WTC11 (cell line): ENCODE measurements around the gene PDIA2. TPM values are rescaled to one million over a fixed set of nuclear protein-coding genes. Genes with fewer than 3 reads are reported as not detected.
"Not testable (repeated sequence)": the region's sequence is repeated elsewhere in the genome, so short reads cannot be mapped to it uniquely, and the experiment has no call there.

Experiments
- ATAC-seq: fragments of 200-7000 bp; cut with Tn5 transposase; 2 replicates; pipeline ENCODE4 v1.10.0; 2021; ENCODE audit warnings: mild to moderate bottlenecking, moderate library complexity
- CTCF ChIA-PET: fragments of 300-600 bp; sonication (Branson Sonifier 250); formaldehyde crosslinking; loops from one replicate; lab custom pipeline; 2021; ENCODE audit warnings: antibody characterized with exemption; lab: Charles Lee
- POLR2A ChIA-PET: fragments of 350-600 bp; sonication (Branson Sonifier 250); formaldehyde crosslinking; loops from one replicate; lab custom pipeline; 2021; ENCODE audit warnings: antibody characterized with exemption; lab: Charles Lee
- DNase-seq: peaks from one replicate; pipeline ENCODE4 v3.0.0; 2021; ENCODE audit warnings: low spot score
- H3K27ac Mint-ChIP-seq: 2 replicates; pipeline ENCODE4 v1.8.0; 2021; ENCODE audit warnings: mixed read lengths
- H3K27me3 Mint-ChIP-seq: 2 replicates; pipeline ENCODE4 v1.8.0; 2021; ENCODE audit warnings: low read depth, mild to moderate bottlenecking, moderate library complexity, mixed read lengths
- H3K36me3 Mint-ChIP-seq: 2 replicates; pipeline ENCODE4 v1.8.0; 2021; ENCODE audit warnings: mixed read lengths
- H3K4me1 Mint-ChIP-seq: 2 replicates; pipeline ENCODE4 v1.8.0; 2022; ENCODE audit warnings: mixed read lengths
- H3K4me3 Mint-ChIP-seq: 2 replicates; pipeline ENCODE4 v1.8.0; 2021; ENCODE audit warnings: mild to moderate bottlenecking, moderate library complexity, mixed read lengths
- H3K9me3 Mint-ChIP-seq: 2 replicates; pipeline ENCODE4 v1.8.0; 2021; ENCODE audit warnings: mixed read lengths
- total RNA-seq: library from RNA; stranded (reverse); gene quantifications from 3 replicates; pipeline ENCODE4 v1.2.3, GENCODE V29; 2021
- TF ChIP-seq, protein P1 (sequence below): sonication (generic); formaldehyde crosslinking; IDR thresholded peaks from 2 replicates; pipeline ENCODE4 v1.8.1; 2022; ENCODE audit warnings: mild to moderate bottlenecking, moderate library complexity, missing genetic modification reagents

Gene PDIA2
- total RNA-seq, 1 experiment from 2014 or later: 2.4 TPM

DNA sequence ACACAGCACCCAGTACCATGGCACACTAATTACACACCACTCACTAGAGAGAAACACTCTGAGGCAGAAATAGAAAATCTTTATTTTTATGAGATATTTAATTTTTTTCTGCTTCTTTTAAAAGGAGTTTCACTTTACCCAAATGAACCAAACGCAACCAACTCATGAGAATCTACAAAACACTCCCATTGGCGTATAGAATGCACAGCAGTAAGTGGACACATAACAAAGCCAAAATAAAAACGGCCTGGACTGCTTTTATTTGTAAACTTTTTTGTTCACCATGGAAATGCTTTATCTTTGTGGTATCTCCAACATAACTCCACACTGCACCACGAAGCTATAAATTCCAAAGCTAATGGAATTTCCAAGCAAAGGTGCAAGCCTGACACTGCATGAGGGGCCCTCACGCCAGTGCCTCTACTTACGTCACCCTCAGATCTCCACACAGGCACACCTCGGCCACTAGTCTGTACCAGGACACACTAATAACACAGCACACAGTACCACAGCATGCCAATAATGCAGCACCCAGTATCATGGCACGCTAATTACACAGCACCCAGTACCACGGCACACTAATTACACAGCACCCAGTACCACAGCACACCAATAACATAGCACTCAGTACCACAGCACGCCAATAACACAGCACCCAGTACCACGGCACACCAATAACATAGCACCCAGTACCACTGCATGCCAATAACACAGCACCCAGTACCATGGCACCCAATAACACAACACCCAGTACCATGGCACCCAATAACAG lies 52.1 kb downstream of the PDIA2 start:
- ATAC-seq, H3K9me3 Mint-ChIP-seq, H3K27ac Mint-ChIP-seq, DNase-seq, H3K36me3 Mint-ChIP-seq, H3K4me1 Mint-ChIP-seq, POLR2A ChIA-PET, H3K27me3 Mint-ChIP-seq, H3K4me3 Mint-ChIP-seq, CTCF ChIA-PET: not testable (repeated sequence)

DNA sequence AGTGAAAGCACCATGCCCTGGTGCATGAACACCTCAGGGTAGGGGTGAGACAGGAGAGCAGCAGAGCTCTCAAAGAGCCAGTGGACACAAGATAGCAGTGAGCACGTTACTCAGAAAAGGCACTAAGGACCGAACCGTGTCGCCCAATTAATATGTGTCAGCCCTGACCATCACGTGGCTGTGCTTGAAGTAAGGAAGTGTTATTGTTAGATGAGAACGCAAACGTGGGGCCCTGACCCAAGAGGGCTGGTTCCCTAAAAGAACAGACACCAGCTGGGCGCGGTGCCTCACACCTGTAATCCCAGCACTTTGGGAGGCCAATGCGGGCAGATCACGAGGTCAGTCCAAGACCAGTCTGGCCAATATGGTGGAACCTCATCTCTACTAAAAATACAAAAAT lies 53.3 kb downstream of the PDIA2 start:
- TF ChIP-seq, protein P1, sequence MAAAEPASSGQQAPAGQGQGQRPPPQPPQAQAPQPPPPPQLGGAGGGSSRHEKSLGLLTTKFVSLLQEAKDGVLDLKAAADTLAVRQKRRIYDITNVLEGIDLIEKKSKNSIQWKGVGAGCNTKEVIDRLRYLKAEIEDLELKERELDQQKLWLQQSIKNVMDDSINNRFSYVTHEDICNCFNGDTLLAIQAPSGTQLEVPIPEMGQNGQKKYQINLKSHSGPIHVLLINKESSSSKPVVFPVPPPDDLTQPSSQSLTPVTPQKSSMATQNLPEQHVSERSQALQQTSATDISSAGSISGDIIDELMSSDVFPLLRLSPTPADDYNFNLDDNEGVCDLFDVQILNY (CRISPR knock-in tag): no peak
- Mint-ChIP-seq H3K27ac (0 out of 2 replicates have a peak overlapping the region, but pooled peaks have one; percentile 28), H3K4me3 (no peak overlapping the region), H3K36me3 (0 out of 2 replicates have a peak, but pooled peaks cover 4% of the 10 kb centered on the region), H3K27me3 (no peaks in the 10 kb centered on the region), H3K9me3 (peaks cover 5% of the 10 kb centered on the region; the same call in 1 of the 2 replicates), H3K4me1 (peaks cover 8% of the 10 kb centered on the region)
- ChIA-PET POLR2A (no interaction called here), CTCF (interaction anchor here (0.6 to 0.7 kb wide), 3 partner anchors 12 to 34 kb away, joined by 3 to 4 read pairs (median 3); no protein-coding TSS in a partner anchor)
- no peak for ATAC-seq
- no peak for DNase-seq

Other genes with a start within 250 kb of the PDIA2 start
- gene POLR3K, start 229.6 kb upstream of the PDIA2 start, total RNA-seq: 37.9 to 40.1 TPM (median 38.6 TPM) in 3 replicates
- 51.6 to 55.9 TPM (median 54.7 TPM) in 3 replicates for gene SNRNP25, start 229.3 kb upstream of the PDIA2 start, total RNA-seq
- gene RHBDF1, start 210.5 kb upstream of the PDIA2 start, total RNA-seq: 40.9 to 60.8 TPM (median 44.2 TPM) in 3 replicates
- 60.0 to 62.0 TPM (median 60.0 TPM) in 3 replicates for gene MPG, start 204.9 kb upstream of the PDIA2 start, total RNA-seq
- gene NPRL3, start 144.5 kb upstream of the PDIA2 start, total RNA-seq: 41.1 to 47.9 TPM (median 45.7 TPM) in 3 replicates
- gene HBZ, start 130.5 kb upstream of the PDIA2 start, total RNA-seq: 0.41 to 0.53 TPM (median 0.52 TPM) in 3 replicates
- not detected in 3 replicates for gene HBM, start 117.2 kb upstream of the PDIA2 start, total RNA-seq
- 1.8 to 2.6 TPM (median 2.4 TPM) in 3 replicates for gene HBA2, start 110.3 kb upstream of the PDIA2 start, total RNA-seq
- 2.1 to 3.4 TPM (median 3.1 TPM) in 3 replicates for gene HBA1, start 106.5 kb upstream of the PDIA2 start, total RNA-seq
- 3.0 to 7.8 TPM (median 5.2 TPM) in 3 replicates for gene HBQ1, start 102.7 kb upstream of the PDIA2 start, total RNA-seq
- gene LUC7L, start 53.7 kb upstream of the PDIA2 start, total RNA-seq: 111 to 135 TPM (median 130 TPM) in 3 replicates
- gene FAM234A, start 48.3 kb upstream of the PDIA2 start, total RNA-seq: 115 to 140 TPM (median 137 TPM) in 3 replicates
- gene RGS11, start 7.2 kb upstream of the PDIA2 start, total RNA-seq: 1.8 to 2.7 TPM (median 2.3 TPM) in 3 replicates
- 3.4 to 4.0 TPM (median 3.5 TPM) in 3 replicates for gene ARHGDIG, start 2.6 kb upstream of the PDIA2 start, total RNA-seq
- 48.0 to 50.3 TPM (median 48.9 TPM) in 3 replicates for gene AXIN1, start 69.6 kb downstream of the PDIA2 start, total RNA-seq
- gene MRPL28, start 87.4 kb downstream of the PDIA2 start, total RNA-seq: 119 to 144 TPM (median 140 TPM) in 3 replicates
- 104 to 108 TPM (median 107 TPM) in 3 replicates for gene PGAP6, start 98.8 kb downstream of the PDIA2 start, total RNA-seq
- gene NME4, start 114.0 kb downstream of the PDIA2 start, total RNA-seq: 467 to 550 TPM (median 535 TPM) in 3 replicates
- 37.8 to 43.6 TPM (median 40.7 TPM) in 3 replicates for gene DECR2, start 118.7 kb downstream of the PDIA2 start, total RNA-seq
- gene RAB11FIP3, start 142.5 kb downstream of the PDIA2 start, total RNA-seq: 37.1 to 38.6 TPM (median 37.9 TPM) in 3 replicates
- gene CAPN15, start 244.5 kb downstream of the PDIA2 start, total RNA-seq: 89.3 to 110 TPM (median 93.8 TPM) in 3 replicates